ENCODE measurements around the gene PDCD1. TPM values are rescaled to one million over a fixed set of nuclear protein-coding genes. Genes with fewer than 3 reads are reported as not detected.
"Not testable (repeated sequence)": the region's sequence is repeated elsewhere in the genome, so short reads cannot be mapped to it uniquely, and the experiment has no call there.

PDCD1 gene
- total RNA-seq, 1 experiment from 2014 or later = not detected

DNA sequence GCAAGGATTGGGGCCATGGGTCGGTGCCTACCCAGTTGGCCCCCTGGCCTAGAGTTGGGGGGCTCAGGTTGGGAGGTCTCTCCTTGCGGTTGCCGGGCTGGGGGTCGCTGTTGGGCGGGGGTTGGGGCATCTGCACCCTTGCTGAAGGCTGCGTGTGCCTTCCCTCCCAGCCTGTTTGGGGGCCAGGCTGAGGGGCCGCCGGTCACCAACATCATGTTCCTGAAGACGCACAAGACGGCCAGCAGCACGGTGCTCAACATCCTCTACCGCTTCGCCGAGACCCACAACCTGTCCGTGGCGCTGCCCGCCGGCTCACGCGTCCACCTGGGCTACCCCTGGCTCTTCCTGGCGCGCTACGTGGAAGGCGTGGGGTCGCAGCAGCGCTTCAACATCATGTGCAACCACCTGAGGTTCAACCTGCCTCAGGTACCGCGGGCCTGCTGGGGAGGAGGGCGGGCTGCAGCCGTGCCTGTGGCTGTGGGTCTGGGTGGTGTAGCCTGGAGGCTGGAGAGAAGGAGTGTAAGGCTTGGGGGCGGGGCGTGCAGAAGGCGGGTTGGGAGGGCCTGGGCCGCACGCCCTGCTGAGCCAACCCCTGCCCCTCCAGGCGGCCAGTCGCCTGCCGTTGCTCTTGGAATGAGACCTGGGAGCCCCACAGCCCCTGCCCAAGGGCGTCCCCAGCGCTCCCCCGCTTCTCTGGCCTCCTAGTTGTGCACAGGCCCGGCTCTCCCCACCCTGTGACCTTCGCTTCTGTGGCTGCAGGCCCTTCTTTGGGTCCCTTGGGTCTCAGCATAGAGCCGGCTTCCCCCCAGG is 56.9 kb downstream of the PDCD1 start:
- DNase-seq (ENCODE audit: low spot score) = no peak

- not testable (repeated sequence) for DNase-seq (ENCODE audit: low spot score)
Observed at GRCh38 chr2:241800198-241800903, 58.3 kb downstream of the PDCD1 start.

Other genes starting within 250 kb of the PDCD1 start
- gene THAP4, start 221.7 kb downstream of the PDCD1 start, total RNA-seq (2014; rRNA removed; shearing (Covaris generic)) = 115 and 137 TPM in 2 replicates
- gene ATG4B, start 221.2 kb downstream of the PDCD1 start, total RNA-seq (2014; rRNA removed; shearing (Covaris generic)) = 73.5 and 77.5 TPM in 2 replicates
- gene DTYMK, start 172.1 kb downstream of the PDCD1 start, total RNA-seq (2014; rRNA removed; shearing (Covaris generic)) = 162 and 182 TPM in 2 replicates
- gene ING5, start 156.9 kb downstream of the PDCD1 start, total RNA-seq (2014; rRNA removed; shearing (Covaris generic)) = 46.4 and 54.7 TPM in 2 replicates
- 50.3 and 53.7 TPM in 2 replicates for gene D2HGDH, start 124.3 kb downstream of the PDCD1 start, total RNA-seq (2014; rRNA removed; shearing (Covaris generic))
- gene GAL3ST2, start 82.1 kb downstream of the PDCD1 start, total RNA-seq (2014; rRNA removed; shearing (Covaris generic)) = not detected in 2 replicates
- gene NEU4, start 49.7 kb downstream of the PDCD1 start, total RNA-seq (2014; rRNA removed; shearing (Covaris generic)) = 0.31 and 1.1 TPM in 2 replicates
- gene RTP5, start 10.8 kb upstream of the PDCD1 start, total RNA-seq (2014; rRNA removed; shearing (Covaris generic)) = not detected in 2 replicates

Data from HT-29 (cell line).